K562 (cell line): ENCODE data around the gene REP15. TPM values are rescaled to one million over a fixed set of nuclear protein-coding genes. Genes with fewer than 3 reads are reported as not detected.
A peak's percentile ranks its signal among the peaks of the same experiment; 100 is the strongest.

Experiments
- ATAC-seq: fragments of 200-7000 bp; cut with Tn5 transposase; 3 replicates; pipeline ENCODE4 v1.9.1; 2020; ENCODE audit warnings: moderate library complexity
- BruUV-seq: library from RNA; stranded (reverse); fragments of 400-500 nt; replicated peaks from 2 replicates; lab custom pipeline; 2021; lab: Mats Ljungman, UMichigan
- CTCF ChIA-PET: fragments of 300-600 bp; formaldehyde crosslinking; extraction: SDS; loops from one replicate; lab custom pipeline; 2021; ENCODE audit warnings: low intra/inter-chr PET ratio; lab: Yijun Ruan, JAX
- POLR2A ChIA-PET: fragments of 300-600, 350-650 bp; sonication (Branson Sonifier 250); formaldehyde crosslinking; extraction: SDS; loops from one replicate; lab custom pipeline; 2021; ENCODE audit warnings: antibody characterized with exemption, inconsistent platforms; lab: Yijun Ruan, JAX
- DNase-seq, 4 experiments: peaks; one replicate each; pipeline versions ENCODE4 v3.0.0 to v3.0.0-alpha.2; 2011 to 2018; ENCODE audit warnings: low spot score in 3 of 4, mixed read lengths in 3 of 4; ENCODE audit errors: extremely low read depth in 1 of 4
- FAIRE-seq: peaks from 2 replicates; lab custom pipeline; 2011; peaks lifted over from hg19 to GRCh38; lab: Jason Lieb, UNC
- H2AFZ ChIP-seq: 2 replicates; pipeline ENCODE4 v1.6.0; 2011; ENCODE audit warnings: low read depth, low read length, control low read depth, inconsistent platforms
- H3K27ac ChIP-seq: fragments of 200-600 bp; 3 replicates; pipeline ENCODE4 v1.8.0; 2011; ENCODE audit warnings: low read depth, mild to moderate bottlenecking, control low read depth, inconsistent platforms, low read length, moderate library complexity, mixed read lengths; ENCODE audit errors: extremely low read depth
- H3K27me3 ChIP-seq, 2 experiments: fragments of 300-600 bp in 1 of 2; 2 replicates in 1 of 2; 3 replicates in 1 of 2; pipeline versions ENCODE4 v1.6.0 to v1.8.0; 2011; ENCODE audit warnings: inconsistent platforms in 2 of 2, low read length in 2 of 2, mild to moderate bottlenecking in 1 of 2, mixed read lengths in 1 of 2, moderate library complexity in 1 of 2; ENCODE audit not compliant: control insufficient read depth in 2 of 2, insufficient read depth in 2 of 2
- H3K36me3 ChIP-seq: fragments of 300-600 bp; 3 replicates; pipeline ENCODE4 v1.8.0; 2011; ENCODE audit warnings: mild to moderate bottlenecking, low read length, inconsistent platforms; ENCODE audit not compliant: control insufficient read depth, insufficient read depth
- H3K4me1 ChIP-seq, 2 experiments: fragments of 200-600 bp in 1 of 2; replicated peaks in 1 of 2; 2 replicates in 1 of 2; 3 replicates in 1 of 2; pipeline versions ENCODE4 v1.5.1 to v1.8.0; 2011; ENCODE audit warnings: inconsistent platforms in 2 of 2, low read length in 2 of 2, mild to moderate bottlenecking in 1 of 2, mixed read lengths in 1 of 2, moderate library complexity in 1 of 2; ENCODE audit not compliant: control insufficient read depth in 2 of 2, insufficient read depth in 2 of 2
- H3K4me2 ChIP-seq: 2 replicates; pipeline ENCODE4 v1.6.1; 2011; ENCODE audit warnings: low read length, control low read depth, inconsistent platforms, mixed read lengths; ENCODE audit not compliant: insufficient read depth
- H3K4me3 ChIP-seq: fragments of 200-600 bp; sonication (generic), shearing (Covaris generic); 2 replicates; pipeline ENCODE4 v1.5.1; 2016; ENCODE audit warnings: control low read depth, inconsistent platforms
- H3K79me2 ChIP-seq: fragments of 200-600 bp; 3 replicates; pipeline ENCODE4 v1.8.0; 2011; ENCODE audit warnings: low read length, inconsistent platforms; ENCODE audit not compliant: control insufficient read depth, insufficient read depth
- H3K9ac ChIP-seq, 2 experiments: 2 replicates each; pipeline versions ENCODE4 v1.6.0 to v1.6.1; 2011; ENCODE audit warnings: low read depth in 2 of 2, low read length in 2 of 2, control low read depth in 1 of 2, inconsistent platforms in 1 of 2, mild to moderate bottlenecking in 1 of 2, mixed read lengths in 1 of 2; ENCODE audit not compliant: insufficient read depth in 1 of 2
- H3K9me1 ChIP-seq: one replicate; pipeline ENCODE4 v1.6.0; 2011; ENCODE audit warnings: inconsistent platforms, mild to moderate bottlenecking, low read length, moderate library complexity; ENCODE audit not compliant: control insufficient read depth, insufficient read depth
- H3K9me3 ChIP-seq: replicated peaks from 2 replicates; pipeline ENCODE4 v1.5.1; 2011; ENCODE audit warnings: low read depth, low read length, inconsistent platforms; ENCODE audit not compliant: control insufficient read depth, insufficient read depth
- H4K20me1 ChIP-seq: replicated peaks from 2 replicates; pipeline ENCODE4 v1.6.1; 2011; ENCODE audit warnings: low read length, inconsistent platforms, mixed read lengths; ENCODE audit not compliant: control insufficient read depth, insufficient read depth
- WGBS: fragments of 100-300 bp; shearing (Covaris generic); methylation state at CpG from one replicate; pipeline ENCODE4 v1.1.6; 2016; ENCODE audit warnings: low coverage, mixed read lengths; ENCODE audit not compliant: insufficient coverage; ENCODE audit errors: missing lambda C conversion rate; 5-methylcytosine and 5-hydroxymethylcytosine counted together
- in situ Hi-C: fragments of 300-500 bp; cut with MboI; formaldehyde crosslinking; loops from 4 replicates; pipeline ENCODE4 v1.15.0; 2018; ENCODE audit warnings: inconsistent platforms, mixed read lengths
- intact Hi-C: fragments of 100-400 bp; cut with micrococcal nuclease; formaldehyde crosslinking; loops from 2 replicates; pipeline ENCODE4 v1.14.2; 2022
- polyA plus RNA-seq, 8 experiments: library from polyadenylated mRNA; depleted of rRNA in 4 of 8; stranded (reverse) in 5 of 8; unstranded in 3 of 8; fragments of >200 nt; fragmentation: Nextera tagmentation in 2 of 8; fragmentation: Illumina TruSeq in 1 of 8; extraction: Ambion mirVana in 2 of 8; extraction: Trizol in 1 of 8; gene quantifications; 2 replicates each; pipeline versions ENCODE4 v1.2.1 to v1.2.3, GENCODE V29; 2011 to 2014; ENCODE audit warnings: inconsistent platforms in 1 of 8, missing spikeins in 1 of 8
- total RNA-seq, 7 experiments: library from RNA; depleted of rRNA in 6 of 7; stranded (reverse); fragments of >200 nt in 6 of 7; fragmentation: Illumina TruSeq in 2 of 7; extraction: Trizol in 2 of 7; gene quantifications; 2 replicates each; pipeline versions ENCODE4 v1.2.1 to v1.2.3, GENCODE V29; 2011 to 2021; ENCODE audit warnings: low replicate concordance in 1 of 7
- TF ChIP-seq, protein P1 (sequence below): sonication (generic); formaldehyde crosslinking; IDR thresholded peaks from 2 replicates; pipeline ENCODE4 v1.8.0; 2023; ENCODE audit warnings: missing genetic modification reagents, mild to moderate bottlenecking, borderline replicate concordance
- TF ChIP-seq, protein P2 (sequence below): fragments of 450-650 bp; IDR thresholded peaks from 2 replicates; pipeline ENCODE4 v1.6.1; 2016; ENCODE audit warnings: missing biosample characterization, missing genetic modification characterization

REP15 gene
- total and polyA plus RNA-seq, 9 of the 15 experiments (the other 6 are each of a cell fraction or from before 2014, with no cell fraction given), result not detected

DNA sequence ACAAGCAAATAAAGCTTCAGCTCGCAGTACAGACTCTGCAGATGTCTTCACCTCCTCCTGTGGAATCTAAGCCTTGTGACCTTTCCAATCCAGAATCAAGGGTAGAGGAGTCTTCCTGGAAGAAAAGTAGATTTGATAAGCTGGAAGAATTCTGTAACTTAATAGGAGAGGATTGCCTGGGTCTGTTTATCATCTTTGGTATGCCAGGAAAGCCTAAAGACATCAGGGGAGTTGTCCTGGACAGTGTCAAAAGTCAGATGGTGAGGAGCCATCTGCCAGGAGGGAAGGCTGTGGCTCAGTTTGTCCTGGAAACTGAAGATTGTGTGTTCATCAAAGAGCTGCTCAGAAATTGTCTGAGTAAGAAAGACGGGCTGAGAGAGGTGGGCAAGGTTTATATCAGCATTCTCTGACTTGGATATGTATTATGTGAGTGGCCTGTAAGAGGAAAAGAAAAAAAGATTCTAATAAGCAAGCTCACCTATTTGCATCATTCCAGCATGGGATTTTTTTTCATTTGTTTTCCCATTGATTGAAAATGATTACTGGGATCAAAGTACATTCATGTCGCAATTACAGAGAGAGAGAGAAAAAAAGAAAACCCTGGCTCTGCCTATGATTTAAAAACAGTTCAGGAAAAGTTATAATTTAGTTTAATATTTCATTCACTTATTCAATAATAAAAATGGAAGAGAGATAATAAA lies 767 bp downstream of the REP15 start (continued):
- TF ChIP-seq, protein P1, sequence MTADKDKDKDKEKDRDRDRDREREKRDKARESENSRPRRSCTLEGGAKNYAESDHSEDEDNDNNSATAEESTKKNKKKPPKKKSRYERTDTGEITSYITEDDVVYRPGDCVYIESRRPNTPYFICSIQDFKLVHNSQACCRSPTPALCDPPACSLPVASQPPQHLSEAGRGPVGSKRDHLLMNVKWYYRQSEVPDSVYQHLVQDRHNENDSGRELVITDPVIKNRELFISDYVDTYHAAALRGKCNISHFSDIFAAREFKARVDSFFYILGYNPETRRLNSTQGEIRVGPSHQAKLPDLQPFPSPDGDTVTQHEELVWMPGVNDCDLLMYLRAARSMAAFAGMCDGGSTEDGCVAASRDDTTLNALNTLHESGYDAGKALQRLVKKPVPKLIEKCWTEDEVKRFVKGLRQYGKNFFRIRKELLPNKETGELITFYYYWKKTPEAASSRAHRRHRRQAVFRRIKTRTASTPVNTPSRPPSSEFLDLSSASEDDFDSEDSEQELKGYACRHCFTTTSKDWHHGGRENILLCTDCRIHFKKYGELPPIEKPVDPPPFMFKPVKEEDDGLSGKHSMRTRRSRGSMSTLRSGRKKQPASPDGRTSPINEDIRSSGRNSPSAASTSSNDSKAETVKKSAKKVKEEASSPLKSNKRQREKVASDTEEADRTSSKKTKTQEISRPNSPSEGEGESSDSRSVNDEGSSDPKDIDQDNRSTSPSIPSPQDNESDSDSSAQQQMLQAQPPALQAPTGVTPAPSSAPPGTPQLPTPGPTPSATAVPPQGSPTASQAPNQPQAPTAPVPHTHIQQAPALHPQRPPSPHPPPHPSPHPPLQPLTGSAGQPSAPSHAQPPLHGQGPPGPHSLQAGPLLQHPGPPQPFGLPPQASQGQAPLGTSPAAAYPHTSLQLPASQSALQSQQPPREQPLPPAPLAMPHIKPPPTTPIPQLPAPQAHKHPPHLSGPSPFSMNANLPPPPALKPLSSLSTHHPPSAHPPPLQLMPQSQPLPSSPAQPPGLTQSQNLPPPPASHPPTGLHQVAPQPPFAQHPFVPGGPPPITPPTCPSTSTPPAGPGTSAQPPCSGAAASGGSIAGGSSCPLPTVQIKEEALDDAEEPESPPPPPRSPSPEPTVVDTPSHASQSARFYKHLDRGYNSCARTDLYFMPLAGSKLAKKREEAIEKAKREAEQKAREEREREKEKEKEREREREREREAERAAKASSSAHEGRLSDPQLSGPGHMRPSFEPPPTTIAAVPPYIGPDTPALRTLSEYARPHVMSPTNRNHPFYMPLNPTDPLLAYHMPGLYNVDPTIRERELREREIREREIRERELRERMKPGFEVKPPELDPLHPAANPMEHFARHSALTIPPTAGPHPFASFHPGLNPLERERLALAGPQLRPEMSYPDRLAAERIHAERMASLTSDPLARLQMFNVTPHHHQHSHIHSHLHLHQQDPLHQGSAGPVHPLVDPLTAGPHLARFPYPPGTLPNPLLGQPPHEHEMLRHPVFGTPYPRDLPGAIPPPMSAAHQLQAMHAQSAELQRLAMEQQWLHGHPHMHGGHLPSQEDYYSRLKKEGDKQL (CRISPR knock-in tag), result no peak

DNA sequence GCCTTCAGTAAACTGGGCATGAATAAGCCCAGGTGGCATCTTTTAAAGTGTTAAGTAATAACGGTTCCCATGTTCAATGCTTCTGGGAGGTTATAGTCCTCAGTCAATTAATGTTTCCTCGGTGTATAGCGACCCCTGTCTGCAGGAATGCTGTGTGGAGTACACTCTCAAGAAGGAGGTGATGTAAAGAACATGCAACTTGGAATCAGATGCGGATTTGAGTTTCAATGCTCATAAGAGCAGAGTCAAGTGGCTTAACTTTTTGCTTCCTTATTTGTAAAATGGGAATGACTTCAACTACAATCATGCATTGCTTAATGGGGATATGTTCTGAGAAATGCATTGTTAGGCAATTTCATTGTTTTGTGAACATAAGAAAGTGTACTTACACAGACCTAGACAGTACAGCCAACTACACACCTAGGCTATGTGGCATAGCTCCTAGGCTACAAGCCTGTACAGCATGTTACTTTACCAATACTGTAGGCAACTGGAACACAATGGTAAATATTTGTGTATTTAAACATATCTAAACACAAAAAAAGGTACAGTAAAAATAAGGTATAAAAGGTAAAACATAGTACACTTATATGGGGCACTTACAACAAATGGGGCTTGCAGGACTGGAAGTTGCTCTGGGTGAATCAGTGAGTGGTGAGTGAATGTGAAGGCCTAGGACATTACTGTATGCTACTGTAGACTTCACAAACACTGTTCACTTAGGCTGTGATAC lies 7.6 kb downstream of the REP15 start:
- DNase-seq (peak; percentile 47 to 82 (median 58)), ATAC-seq (peak; percentile 96), FAIRE-seq (peak; percentile 63)
- no peaks in the 10 kb centered on the region for H3K9me3 ChIP-seq
- H2AFZ ChIP-seq, result peak overlapping the region; percentile 22; the same call in 1 of the 2 replicates
- 0% methylated on average over 4 of the region's 4 CpGs for WGBS
- H3K79me2 ChIP-seq, result no peaks in the 10 kb centered on the region
- no peak overlapping the region for H3K4me2 ChIP-seq
- H3K36me3 ChIP-seq, result no peaks in the 10 kb centered on the region
- CTCF ChIA-PET, result interaction anchor here (0.5 to 1.4 kb wide), 2 partner anchors 267 to 269 kb away, joined by 3 to 4 read pairs; no protein-coding TSS in a partner anchor
- intact Hi-C loops, result loop anchor here (1.0 to 5.0 kb wide), 3 partner anchors 52 to 280 kb away; no protein-coding TSS in a partner anchor
- H4K20me1 ChIP-seq, result no peaks in the 10 kb centered on the region; the same call in 1 of the 2 replicates
- no peaks in the 10 kb centered on the region for H3K9me1 ChIP-seq
- no peak overlapping the region for H3K9ac ChIP-seq
- in situ Hi-C loops, result no loop called here
- peaks cover 0 to 3% of the 10 kb centered on the region in 2 experiments; a peak in 1 of 5 replicates for H3K4me1 ChIP-seq
- POLR2A ChIA-PET, result no interaction called here
- H3K27ac ChIP-seq, result no peak overlapping the region
- BruUV-seq, result no TSS peak
- H3K4me3 ChIP-seq, result no peak overlapping the region
- H3K27me3 ChIP-seq, result peaks cover 6 to 19% of the 10 kb centered on the region in 2 experiments; a peak in 4 of 5 replicates
- TF ChIP-seq, protein P2, sequence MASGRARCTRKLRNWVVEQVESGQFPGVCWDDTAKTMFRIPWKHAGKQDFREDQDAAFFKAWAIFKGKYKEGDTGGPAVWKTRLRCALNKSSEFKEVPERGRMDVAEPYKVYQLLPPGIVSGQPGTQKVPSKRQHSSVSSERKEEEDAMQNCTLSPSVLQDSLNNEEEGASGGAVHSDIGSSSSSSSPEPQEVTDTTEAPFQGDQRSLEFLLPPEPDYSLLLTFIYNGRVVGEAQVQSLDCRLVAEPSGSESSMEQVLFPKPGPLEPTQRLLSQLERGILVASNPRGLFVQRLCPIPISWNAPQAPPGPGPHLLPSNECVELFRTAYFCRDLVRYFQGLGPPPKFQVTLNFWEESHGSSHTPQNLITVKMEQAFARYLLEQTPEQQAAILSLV (tag), result no peak
